CD14-positive monocyte (primary cell): ENCODE measurements around the gene ACSM5. TPM values are rescaled to one million over a fixed set of nuclear protein-coding genes. Genes with fewer than 3 reads are reported as not detected.

Experiments
- DNase-seq, 3 donors: peaks; one replicate each; pipeline ENCODE4 v3.0.0-alpha.2; 2011 to 2022
- H2AFZ ChIP-seq: 2 replicates; pipeline ENCODE4 v1.6.0; 2012; ENCODE audit warnings: mild to moderate bottlenecking, low read depth, low read length, inconsistent platforms; ENCODE audit not compliant: insufficient read depth, poor library complexity, severe bottlenecking
- H3K27ac ChIP-seq, 2 donors: 1 replicate in 1 of 2; 2 replicates in 1 of 2; pipeline ENCODE4 v1.5.1; 2012 to 2013; ENCODE audit warnings: low read length in 2 of 2, control low read depth in 1 of 2, inconsistent platforms in 1 of 2, low read depth in 1 of 2, mild to moderate bottlenecking in 1 of 2
- H3K27me3 ChIP-seq, 2 donors: one replicate each; pipeline versions ENCODE4 v1.6.0 to v1.6.1; 2011 to 2013; ENCODE audit warnings: low read length in 2 of 2; ENCODE audit not compliant: control insufficient read depth in 2 of 2, insufficient read depth in 2 of 2
- H3K36me3 ChIP-seq, 2 donors: replicated peaks in 1 of 2; 1 replicate in 1 of 2; 2 replicates in 1 of 2; pipeline versions ENCODE4 v1.5.1 to v1.6.1; 2012 to 2013; ENCODE audit warnings: low read length in 2 of 2, control low read depth in 1 of 2, inconsistent platforms in 1 of 2, mild to moderate bottlenecking in 1 of 2; ENCODE audit not compliant: insufficient read depth in 2 of 2, control insufficient read depth in 1 of 2
- H3K4me1 ChIP-seq, 2 donors: 1 replicate in 1 of 2; 2 replicates in 1 of 2; pipeline versions ENCODE4 v1.5.1 to v1.6.1; 2012 to 2013; ENCODE audit warnings: low read length in 2 of 2, control low read depth in 1 of 2, inconsistent platforms in 1 of 2, mild to moderate bottlenecking in 1 of 2, moderate library complexity in 1 of 2; ENCODE audit not compliant: insufficient read depth in 2 of 2, control insufficient read depth in 1 of 2
- H3K4me2 ChIP-seq: replicated peaks from 2 replicates; pipeline ENCODE3; 2012; ENCODE audit warnings: low read length, moderate library complexity, mild to moderate bottlenecking; ENCODE audit not compliant: poor library complexity, severe bottlenecking; ENCODE audit errors: extremely low read depth
- H3K4me3 ChIP-seq, 3 experiments: fragments of 200-600 bp in 1 of 3; sonication (generic) in 1 of 3; replicated peaks in 1 of 3; 1 replicate in 2 of 3; 2 replicates in 1 of 3; pipeline ENCODE4 v1.5.1; 2011 to 2013; ENCODE audit warnings: low read length in 3 of 3, mild to moderate bottlenecking in 3 of 3, control low read depth in 2 of 3, low read depth in 2 of 3, inconsistent platforms in 1 of 3, moderate library complexity in 1 of 3
- H3K79me2 ChIP-seq: 2 replicates; pipeline ENCODE4 v1.6.0; 2012; ENCODE audit warnings: mild to moderate bottlenecking, control low read depth, inconsistent platforms, low read length, moderate library complexity; ENCODE audit not compliant: insufficient read depth
- H3K9ac ChIP-seq: 2 replicates; pipeline ENCODE4 v1.6.0; 2017; ENCODE audit warnings: low read length, mild to moderate bottlenecking; ENCODE audit not compliant: insufficient read depth, poor library complexity, severe bottlenecking
- H3K9me3 ChIP-seq, 2 donors: replicated peaks in 1 of 2; 1 replicate in 1 of 2; 2 replicates in 1 of 2; pipeline versions ENCODE4 v1.5.1 to v1.6.1; 2012 to 2013; ENCODE audit warnings: low read length in 2 of 2, control low read depth in 1 of 2; ENCODE audit not compliant: control insufficient read depth in 1 of 2, insufficient read depth in 1 of 2
- H4K20me1 ChIP-seq: 2 replicates; pipeline ENCODE4 v1.6.0; 2012; ENCODE audit warnings: mild to moderate bottlenecking, low read length, control low read depth, moderate library complexity; ENCODE audit not compliant: insufficient read depth
- H3K27ac Mint-ChIP-seq, 7 donors: one replicate each; pipeline ENCODE4 v1.8.0; 2020; ENCODE audit warnings: mild to moderate bottlenecking in 7 of 7, mixed read lengths in 7 of 7, moderate library complexity in 6 of 7, inconsistent platforms in 2 of 7
- H3K27me3 Mint-ChIP-seq, 3 donors: one replicate each; pipeline ENCODE4 v1.8.0; 2021 to 2022; ENCODE audit warnings: low read depth in 3 of 3, mild to moderate bottlenecking in 3 of 3, mixed read lengths in 3 of 3, moderate library complexity in 3 of 3, inconsistent platforms in 1 of 3
- H3K36me3 Mint-ChIP-seq, 2 donors: one replicate each; pipeline ENCODE4 v1.8.0; 2020; ENCODE audit warnings: mixed read lengths in 2 of 2, inconsistent platforms in 1 of 2, mild to moderate bottlenecking in 1 of 2
- H3K4me1 Mint-ChIP-seq: one replicate; pipeline ENCODE4 v1.8.0; 2020; ENCODE audit warnings: mild to moderate bottlenecking, mixed read lengths
- H3K4me3 Mint-ChIP-seq, 2 donors: one replicate each; pipeline ENCODE4 v1.8.0; 2020; ENCODE audit warnings: mild to moderate bottlenecking in 2 of 2, mixed read lengths in 2 of 2, moderate library complexity in 1 of 2
- H3K9me3 Mint-ChIP-seq, 7 donors: one replicate each; pipeline ENCODE4 v1.8.0; 2020 to 2022; ENCODE audit warnings: mixed read lengths in 7 of 7, mild to moderate bottlenecking in 6 of 7, moderate library complexity in 6 of 7, inconsistent platforms in 2 of 7
- WGBS: methylation state at CpG from one replicate; pipeline ENCODE4 v1.1.5; 2013; ENCODE audit warnings: missing lambda C conversion rate; ENCODE audit not compliant: insufficient coverage; 5-methylcytosine and 5-hydroxymethylcytosine counted together
- intact Hi-C, 2 donors: fragments of 100-400 bp; cut with micrococcal nuclease; formaldehyde crosslinking; loops; one replicate each; pipeline versions ENCODE4 v1.15.0 to v1.15.1; 2023
- polyA plus RNA-seq, 3 donors: library from polyadenylated mRNA; depleted of rRNA in 1 of 3; unstranded in 2 of 3; stranded (reverse) in 1 of 3; fragments of 300-500 nt in 2 of 3; fragments of >200 nt in 1 of 3; fragmentation: Illumina TruSeq in 2 of 3; gene quantifications; 1 replicate in 2 of 3; 2 replicates in 1 of 3; pipeline ENCODE4 v1.2.3, GENCODE V29; 2012 to 2021
- TF ChIP-seq, protein P1 (sequence below): fragments of 200-600 bp; IDR thresholded peaks from one replicate; pipeline ENCODE4 v1.8.0; 2022; ENCODE audit warnings: antibody characterized with exemption, mild to moderate bottlenecking

The ACSM5 gene
- polyA plus RNA-seq, 3 donors: 0.05 to 0.33 (median 0.24) TPM

DNA sequence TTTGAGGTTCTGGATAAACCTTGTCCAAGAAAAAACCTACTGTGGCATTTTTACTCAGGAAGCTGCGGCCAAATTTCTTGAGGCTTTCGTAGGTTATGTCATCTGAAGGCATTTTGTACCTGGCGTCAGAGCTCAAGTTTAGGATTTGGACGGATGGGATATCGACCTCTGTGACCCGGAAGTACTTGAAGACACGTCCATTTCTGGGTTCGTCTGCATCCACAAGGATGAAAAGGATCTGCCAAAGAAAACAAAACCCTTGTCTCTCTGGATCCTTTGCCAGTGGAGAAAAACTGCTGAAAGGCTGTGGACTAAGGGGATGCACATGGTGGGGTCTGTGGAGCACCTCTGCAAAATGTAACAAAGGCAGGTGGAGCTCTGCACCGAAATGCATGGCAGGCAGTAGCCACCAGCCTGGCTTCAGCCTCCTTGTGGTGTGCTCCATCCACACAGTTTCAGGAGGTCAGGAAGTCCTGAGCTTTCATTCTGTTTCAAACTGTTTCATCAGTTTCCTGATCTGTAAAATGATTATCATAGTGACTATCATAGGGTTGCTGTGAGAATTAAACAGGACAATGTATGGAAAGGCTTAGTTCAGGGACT is 39.8 kb upstream of the ACSM5 start:
- Histone ChIP-seq H3K4me2 (no peak overlapping the region), H3K27ac (no peak overlapping the region), H3K4me1 (no peaks in the 10 kb centered on the region), H3K4me3 (no peak overlapping the region), H3K27me3 (no peaks in the 10 kb centered on the region), H3K36me3 (no peaks in the 10 kb centered on the region), H2AFZ (no peak overlapping the region), H3K79me2 (no peaks in the 10 kb centered on the region), H3K9ac (no peak overlapping the region), H4K20me1 (no peaks in the 10 kb centered on the region), H3K9me3 (no peaks in the 10 kb centered on the region)
- H3K27me3 Mint-ChIP-seq: peaks cover 2 to 9% (median 8%) of the 10 kb centered on the region in 3 donors
- intact Hi-C loops: no loop called here
- H3K4me1 Mint-ChIP-seq: no peaks in the 10 kb centered on the region
- WGBS: 83% methylated on average over 9 of the region's 9 CpGs
- no peak for DNase-seq
- no peak overlapping the region for H3K27ac Mint-ChIP-seq
- no peaks in the 10 kb centered on the region for H3K36me3 Mint-ChIP-seq
- H3K9me3 Mint-ChIP-seq: no peaks in the 10 kb centered on the region
- H3K4me3 Mint-ChIP-seq: no peak overlapping the region
- TF ChIP-seq, protein P1, sequence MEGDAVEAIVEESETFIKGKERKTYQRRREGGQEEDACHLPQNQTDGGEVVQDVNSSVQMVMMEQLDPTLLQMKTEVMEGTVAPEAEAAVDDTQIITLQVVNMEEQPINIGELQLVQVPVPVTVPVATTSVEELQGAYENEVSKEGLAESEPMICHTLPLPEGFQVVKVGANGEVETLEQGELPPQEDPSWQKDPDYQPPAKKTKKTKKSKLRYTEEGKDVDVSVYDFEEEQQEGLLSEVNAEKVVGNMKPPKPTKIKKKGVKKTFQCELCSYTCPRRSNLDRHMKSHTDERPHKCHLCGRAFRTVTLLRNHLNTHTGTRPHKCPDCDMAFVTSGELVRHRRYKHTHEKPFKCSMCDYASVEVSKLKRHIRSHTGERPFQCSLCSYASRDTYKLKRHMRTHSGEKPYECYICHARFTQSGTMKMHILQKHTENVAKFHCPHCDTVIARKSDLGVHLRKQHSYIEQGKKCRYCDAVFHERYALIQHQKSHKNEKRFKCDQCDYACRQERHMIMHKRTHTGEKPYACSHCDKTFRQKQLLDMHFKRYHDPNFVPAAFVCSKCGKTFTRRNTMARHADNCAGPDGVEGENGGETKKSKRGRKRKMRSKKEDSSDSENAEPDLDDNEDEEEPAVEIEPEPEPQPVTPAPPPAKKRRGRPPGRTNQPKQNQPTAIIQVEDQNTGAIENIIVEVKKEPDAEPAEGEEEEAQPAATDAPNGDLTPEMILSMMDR: no peak

- Histone ChIP-seq H4K20me1 (no peaks in the 10 kb centered on the region), H3K79me2 (no peaks in the 10 kb centered on the region), H3K4me2 (no peak overlapping the region), H3K27me3 (no peaks in the 10 kb centered on the region), H2AFZ (no peak overlapping the region), H3K36me3 (no peaks in the 10 kb centered on the region), H3K9me3 (no peaks in the 10 kb centered on the region), H3K4me3 (no peak overlapping the region), H3K9ac (no peak overlapping the region), H3K27ac (no peak overlapping the region), H3K4me1 (no peaks in the 10 kb centered on the region)
- Mint-ChIP-seq H3K36me3 (no peaks in the 10 kb centered on the region), H3K4me1 (no peaks in the 10 kb centered on the region), H3K27me3 (peaks cover 0 to 9% (median 4%) of the 10 kb centered on the region in 3 donors), H3K27ac (no peak overlapping the region), H3K9me3 (no peaks in the 10 kb centered on the region), H3K4me3 (no peak overlapping the region)
- no peak for DNase-seq
- intact Hi-C loops: no loop called here
- WGBS: no CpG with 5 or more reads among the region's 5 CpGs
- TF ChIP-seq, protein P1: no peak
Observed at GRCh38 chr16:20372701-20373100, 36.6 kb upstream of the ACSM5 start.
